Measurements from ENCODE around the gene SLC4A2. TPM values are rescaled to one million over a fixed set of nuclear protein-coding genes. Genes with fewer than 3 reads are reported as not detected.

SLC4A2 gene
- polyA plus RNA-seq, 4 donors = 59.9 to 127 (median 81.9) TPM

DNA sequence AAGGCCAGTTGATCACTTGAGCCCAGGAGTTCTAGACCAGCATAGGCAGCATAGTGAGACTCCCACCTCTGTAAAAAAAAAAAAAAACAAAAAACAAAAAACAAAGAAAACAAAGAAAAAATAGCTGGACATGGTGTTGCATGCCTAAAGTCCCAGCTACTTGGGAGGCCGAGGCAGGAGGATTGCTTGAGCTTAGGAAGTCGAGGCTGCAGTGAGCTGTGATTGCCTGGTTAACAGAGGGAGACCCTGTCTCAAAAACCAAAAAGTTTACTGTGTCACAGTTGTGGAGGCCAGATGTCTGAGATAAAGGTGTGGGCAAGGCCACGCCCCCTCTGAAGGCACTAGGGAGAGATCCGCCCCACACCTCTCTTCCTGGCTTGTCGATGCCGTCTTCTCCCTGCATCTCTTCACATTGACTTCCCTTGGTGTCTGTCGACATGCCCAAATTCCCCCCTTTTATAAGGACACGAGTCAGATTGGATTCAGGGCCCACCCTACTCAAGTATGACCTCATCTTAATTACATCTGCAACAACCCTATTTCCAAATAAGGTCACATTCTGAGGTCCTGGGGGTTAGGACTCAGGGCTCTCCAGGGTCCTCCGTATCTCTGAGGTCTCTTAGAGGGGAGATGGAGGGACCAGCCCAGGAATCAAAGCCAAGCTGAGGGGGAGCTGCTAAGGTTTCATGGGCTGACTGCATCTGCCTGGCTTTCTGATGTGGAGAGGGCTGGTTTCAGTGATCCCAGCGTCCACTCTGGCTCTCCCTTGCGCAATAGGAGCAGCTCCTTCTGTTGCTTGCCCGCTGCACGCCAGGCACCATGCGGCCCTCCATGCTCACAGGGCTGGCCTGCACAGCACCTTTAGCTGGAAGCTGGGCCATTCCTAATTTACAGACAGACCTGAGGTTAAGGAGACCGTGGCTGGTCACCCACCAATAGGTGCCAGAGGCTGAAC, 50.0 kb downstream of the SLC4A2 start:
- DNase-seq (ENCODE audit: low read depth in 4 of 4, low spot score in 3 of 4) = no peak

DNA sequence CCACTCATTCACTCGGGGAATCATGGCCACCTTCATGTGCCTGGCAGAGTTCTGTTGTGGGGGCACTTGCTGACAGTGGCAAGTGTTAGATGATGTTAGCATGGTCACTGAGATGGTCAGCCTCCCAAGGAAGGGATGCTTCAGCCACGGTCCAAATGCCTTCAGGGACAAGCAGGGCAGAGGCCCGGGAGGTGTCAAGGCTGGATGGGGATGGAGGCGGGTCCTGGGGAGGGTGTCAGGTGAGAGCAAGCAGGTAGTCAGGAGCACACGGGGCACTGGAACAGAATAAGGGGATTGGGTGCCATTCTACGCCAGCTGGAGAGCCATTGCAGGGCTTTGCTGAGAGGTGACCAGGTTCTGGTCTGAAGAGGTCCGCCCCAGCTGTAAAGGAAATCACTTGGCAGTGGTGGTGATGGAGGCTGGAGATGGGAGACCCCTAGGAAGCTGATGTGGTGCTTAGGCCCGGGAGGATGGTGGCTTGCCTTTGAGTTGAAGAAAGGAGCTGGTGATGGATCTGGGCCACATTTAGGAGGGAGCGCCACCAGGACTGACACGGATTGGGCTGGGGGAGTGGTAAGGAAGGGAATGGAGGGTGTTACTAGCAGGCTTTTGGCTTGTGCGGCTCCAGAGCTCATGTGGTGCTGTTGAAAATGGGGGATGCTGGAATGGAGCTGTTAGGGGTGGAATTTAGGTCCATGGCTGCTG, 51.0 kb downstream of the SLC4A2 start:
- DNase-seq (ENCODE audit: low read depth in 4 of 4, low spot score in 3 of 4) = no peak

DNA sequence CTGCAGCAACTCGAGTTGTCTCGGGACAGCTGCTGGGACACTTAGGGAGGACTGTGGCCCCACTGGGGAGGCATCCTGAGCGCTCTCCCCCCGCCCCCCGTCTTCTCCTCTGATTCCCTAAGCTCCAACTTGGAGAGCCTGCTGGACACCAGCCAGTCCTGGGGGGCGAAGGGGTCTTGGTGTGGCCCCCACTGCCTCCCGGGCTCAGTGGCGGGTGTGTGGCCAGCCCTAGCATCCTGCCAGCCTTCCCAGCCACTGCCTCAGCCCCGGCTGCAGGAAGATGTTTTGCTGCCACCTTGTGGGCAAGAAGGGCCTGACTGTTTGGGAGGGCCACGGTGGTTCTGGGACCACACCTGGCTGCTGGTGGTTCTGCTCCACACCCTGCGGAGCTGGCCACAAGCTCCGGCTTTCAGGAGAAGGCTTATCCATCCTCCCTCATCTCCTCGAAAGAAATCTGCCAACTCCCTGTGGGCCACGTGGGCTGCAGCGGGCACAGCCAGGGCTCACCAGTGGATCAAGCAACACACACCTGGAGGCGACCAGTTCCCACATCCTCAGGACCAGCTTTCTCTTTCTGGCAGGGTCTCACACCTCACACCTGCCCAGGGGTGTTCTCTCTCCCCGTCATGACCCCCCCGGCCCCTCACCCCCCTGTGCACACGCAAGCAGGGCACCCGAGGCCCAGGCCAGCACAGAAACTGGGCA, 51.7 kb downstream of the SLC4A2 start:
- DNase-seq (ENCODE audit: low read depth in 4 of 4, low spot score in 3 of 4) = no peak

DNA sequence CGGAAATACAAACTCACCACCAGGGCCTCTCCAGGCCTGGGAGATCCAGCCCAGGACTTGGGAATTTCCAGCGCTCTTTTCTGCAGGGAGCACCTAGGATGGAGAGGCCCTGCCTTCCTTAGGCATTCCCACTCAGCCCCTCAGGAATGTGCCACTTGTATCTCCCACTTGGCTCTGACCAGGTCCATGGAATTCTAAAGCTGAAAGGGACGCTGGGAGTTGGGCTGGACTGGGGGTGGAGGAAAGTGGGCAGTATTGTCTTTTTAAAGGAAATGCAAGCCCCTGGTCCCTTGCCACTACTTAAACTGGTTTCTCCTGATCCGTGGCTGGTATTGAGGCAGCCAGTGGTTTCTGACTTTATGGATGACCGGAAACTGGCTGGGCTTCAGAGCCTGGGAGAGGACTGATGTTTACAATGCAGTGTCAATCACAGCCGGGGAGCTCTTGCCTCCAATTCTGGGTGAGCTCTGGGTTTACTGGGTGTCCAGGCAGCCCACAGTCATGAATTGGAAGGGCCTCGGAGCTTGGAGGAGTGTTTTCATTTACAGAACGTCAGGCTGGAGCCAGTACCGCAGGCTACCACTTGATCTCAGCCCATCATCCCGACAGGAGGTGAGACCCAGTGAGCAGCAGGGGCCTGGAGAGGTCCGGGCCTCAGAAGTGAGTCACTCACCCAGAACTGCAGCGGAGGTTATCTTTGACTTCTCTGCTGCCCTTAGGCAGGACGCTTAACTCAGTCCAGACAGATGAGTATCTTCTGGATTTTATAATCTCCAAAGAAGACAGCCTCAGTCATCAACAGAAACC, 54.2 kb downstream of the SLC4A2 start:
- no peak for DNase-seq (ENCODE audit: low read depth in 4 of 4, low spot score in 3 of 4)

DNA sequence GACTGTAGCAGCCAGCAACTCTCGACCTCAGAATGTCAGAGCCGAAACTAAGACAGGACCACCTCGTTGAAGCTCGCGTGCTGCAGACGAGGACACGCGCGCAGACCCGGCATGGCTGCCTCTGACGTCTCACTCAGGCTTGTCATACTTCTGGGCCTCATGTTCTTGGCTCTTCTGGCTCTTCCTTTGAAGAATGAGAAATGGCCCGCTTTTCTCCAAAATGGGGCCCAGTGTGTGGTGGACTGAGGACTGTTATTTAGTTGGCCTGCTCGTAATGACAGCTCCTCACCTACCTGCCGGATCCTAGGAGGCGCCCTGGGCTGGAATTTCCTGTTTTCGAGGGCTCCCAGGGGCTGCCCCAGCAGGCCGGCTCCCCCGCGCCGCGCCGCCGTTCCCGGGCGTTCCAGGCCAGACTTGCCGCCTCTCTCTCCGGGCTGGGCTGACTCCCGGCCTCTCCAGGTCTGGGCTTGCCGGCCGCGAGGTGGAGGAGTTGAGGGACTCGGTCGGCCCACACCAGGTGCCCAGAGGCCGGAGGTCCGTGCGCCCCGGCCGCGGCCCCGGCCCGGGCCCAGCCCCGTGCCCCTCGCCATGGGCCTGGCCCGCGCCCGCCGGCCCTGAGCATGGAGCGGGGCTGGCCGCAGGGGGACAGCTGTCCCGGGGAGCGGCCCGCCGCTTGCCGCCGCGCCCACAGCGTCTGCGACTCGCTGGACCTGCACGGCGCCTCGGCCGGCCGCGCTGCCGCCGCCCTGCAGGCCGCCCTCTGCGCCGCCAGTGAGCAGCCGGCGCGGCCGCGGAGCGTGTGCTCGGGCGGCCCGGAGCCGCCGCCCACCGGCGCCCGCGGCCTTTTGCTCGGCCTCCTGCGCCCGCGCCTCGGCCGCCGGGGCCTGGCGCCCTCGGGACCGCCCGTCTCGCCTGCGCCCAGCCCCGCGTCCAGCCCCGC, 55.0 kb downstream of the SLC4A2 start:
- DNase-seq (ENCODE audit: low read depth in 4 of 4, low spot score in 3 of 4) = no peak

DNA sequence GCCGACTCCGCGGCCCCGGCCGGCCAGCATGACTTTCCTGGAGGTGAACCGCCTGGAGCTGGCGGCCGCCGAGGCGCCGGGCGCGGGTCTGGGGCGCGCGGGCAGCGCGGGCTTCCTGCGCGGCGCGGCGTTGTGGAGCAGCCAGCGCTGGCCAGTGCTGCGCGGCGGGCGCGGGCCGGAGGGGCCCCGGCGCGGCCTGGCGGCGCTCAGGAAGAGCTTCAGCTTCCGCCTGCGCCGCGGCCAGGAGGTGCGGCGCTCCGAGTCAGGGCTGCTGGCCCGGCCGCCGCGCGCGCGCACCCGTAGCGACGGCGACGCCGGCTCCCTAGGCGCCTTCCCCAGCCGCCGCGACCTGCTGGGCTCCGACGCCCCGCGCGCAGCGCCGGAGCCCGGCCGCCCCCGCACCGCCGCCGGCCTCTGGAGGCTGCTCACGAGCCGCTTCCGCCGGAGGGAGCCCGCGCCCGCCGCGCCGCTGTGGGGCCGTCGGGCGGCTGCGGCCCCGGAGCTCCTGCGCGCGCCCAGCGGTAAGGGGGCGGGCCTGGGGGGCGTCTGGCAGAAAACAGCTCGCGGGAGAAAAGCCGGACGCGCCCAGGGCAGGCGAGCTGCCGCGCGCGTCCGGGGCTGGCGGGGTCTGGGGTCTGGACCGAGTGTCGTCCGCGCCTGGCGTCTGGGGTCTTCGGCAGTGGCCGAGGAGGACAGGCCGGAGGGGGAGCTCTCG, 55.9 kb downstream of the SLC4A2 start:
- DNase-seq (ENCODE audit: low read depth in 4 of 4, low spot score in 3 of 4) = no peak

DNA sequence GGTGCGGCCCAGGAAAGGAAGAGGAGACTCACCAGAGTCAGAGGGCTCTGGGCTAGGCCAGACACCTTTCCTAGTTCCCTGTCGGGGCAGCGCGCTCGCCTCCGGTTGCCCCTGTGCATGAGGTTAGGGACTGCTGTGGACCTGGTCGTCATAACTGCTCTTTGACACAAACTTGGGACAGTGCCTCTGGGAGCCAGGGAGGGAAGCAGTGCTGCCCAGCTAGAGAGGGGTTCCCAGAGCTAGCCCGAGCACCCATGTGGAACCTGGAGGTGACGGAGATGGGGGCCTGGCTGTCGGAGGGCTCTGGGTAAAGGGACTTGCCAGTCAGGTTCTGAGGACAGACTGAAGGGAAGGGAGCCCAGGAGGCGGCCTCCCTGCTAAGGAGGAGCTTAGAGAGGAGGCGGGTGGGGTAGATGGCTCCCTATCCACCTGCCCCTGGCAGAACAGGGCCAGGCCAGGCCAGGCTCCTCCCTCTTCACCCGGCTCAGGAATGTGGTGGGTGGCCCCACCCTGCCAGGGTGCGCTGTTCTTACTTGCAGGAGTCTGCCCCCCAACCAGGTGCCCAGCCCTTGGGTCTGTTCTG, 56.5 kb downstream of the SLC4A2 start:
- no peak for DNase-seq (ENCODE audit: low read depth in 4 of 4, low spot score in 3 of 4)

DNA sequence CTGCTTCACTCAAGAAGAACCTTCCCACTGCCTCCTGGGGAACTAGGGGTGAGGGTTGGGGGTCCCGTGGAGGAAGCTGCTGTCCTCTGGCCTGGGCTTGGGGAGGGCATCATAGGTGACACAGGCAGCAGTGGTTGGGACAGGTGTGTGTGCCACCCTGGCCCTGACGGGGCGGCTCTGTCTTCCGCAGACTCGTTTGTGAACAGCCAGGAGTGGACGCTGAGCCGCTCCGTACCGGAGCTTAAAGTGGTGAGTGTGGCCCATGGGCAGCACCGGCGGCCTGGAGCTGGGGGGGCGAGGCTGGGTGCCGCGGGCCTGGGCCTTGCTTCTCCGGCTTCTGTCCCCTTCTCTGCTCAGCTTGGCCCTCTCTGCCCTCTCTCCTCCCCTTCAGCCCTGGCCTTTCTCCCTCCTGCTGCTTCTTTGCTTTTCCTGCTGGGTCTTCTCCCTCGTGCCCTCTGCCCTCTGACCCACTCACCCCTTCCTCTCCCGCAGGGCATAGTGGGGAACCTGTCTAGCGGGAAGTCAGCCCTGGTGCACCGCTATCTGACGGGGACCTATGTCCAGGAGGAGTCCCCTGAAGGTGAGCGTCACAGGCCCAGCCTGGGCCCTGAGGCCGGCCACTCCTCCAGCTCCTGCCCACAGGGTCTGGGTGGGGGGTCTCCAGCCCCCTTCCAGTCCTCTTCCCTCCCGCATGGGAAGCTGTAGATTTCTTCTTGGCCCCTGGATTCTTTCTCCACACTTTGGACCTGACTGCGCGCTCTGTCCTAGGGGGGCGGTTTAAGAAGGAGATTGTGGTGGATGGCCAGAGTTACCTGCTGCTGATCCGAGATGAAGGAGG, 57.4 kb downstream of the SLC4A2 start:
- no peak for DNase-seq (ENCODE audit: low read depth in 4 of 4, low spot score in 3 of 4)

DNA sequence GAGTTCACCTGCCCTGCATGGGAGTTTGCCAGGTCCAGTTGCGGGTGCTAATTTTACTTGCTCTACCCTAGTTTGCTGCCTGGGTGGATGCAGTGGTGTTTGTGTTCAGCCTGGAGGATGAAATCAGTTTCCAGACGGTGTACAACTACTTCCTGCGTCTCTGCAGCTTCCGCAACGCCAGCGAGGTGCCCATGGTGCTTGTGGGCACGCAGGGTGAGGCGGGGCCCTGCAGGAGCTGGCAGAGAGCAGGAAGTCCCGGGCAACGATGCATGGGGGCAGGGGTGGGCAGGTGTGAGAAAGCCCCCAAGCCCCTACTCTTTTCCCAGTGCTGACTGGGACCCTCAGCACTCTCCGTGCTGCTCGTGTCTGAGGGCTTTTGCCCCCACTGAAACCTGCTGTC, 58.2 kb downstream of the SLC4A2 start:
- no peak for DNase-seq (ENCODE audit: low read depth in 4 of 4, low spot score in 3 of 4)

DNA sequence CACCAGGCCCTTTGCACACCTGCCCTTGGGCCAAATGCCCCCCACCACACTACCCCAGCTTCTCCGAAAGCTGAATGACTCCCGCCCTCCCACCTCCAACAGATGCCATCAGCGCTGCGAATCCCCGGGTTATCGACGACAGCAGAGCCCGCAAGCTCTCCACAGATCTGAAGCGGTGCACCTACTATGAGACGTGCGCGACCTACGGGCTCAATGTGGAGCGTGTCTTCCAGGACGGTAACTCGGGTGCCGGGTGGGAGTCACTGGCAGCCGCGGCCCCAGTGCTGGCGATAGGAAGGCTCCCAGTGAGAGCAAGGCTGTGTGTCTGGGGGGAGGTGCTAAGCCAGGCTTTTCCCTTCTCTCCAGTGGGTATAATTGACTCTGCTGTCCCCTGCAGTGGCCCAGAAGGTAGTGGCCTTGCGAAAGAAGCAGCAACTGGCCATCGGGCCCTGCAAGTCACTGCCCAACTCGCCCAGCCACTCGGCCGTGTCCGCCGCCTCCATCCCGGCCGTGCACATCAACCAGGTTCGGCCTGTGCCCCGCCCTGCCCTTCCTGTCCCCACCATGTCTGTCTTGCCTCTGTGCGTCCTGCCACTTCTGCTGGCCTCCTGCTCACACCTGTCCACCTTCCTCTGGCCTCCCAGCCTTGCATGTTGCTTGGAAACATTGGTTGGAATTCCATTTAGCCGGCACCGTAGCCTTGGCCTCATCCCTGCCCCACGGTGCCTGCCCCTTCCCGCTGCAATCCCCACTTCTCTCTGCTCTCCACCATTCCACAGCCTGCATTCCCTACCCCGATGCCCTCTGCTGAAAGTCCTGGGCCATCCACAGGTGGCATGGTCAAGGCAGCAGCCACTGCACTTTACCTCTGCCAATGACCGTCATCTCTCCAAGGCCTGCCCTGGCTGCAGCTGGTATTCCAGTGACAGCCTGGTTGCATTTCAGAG, 59.0 kb downstream of the SLC4A2 start:
- DNase-seq (ENCODE audit: low read depth in 4 of 4, low spot score in 3 of 4) = no peak

DNA sequence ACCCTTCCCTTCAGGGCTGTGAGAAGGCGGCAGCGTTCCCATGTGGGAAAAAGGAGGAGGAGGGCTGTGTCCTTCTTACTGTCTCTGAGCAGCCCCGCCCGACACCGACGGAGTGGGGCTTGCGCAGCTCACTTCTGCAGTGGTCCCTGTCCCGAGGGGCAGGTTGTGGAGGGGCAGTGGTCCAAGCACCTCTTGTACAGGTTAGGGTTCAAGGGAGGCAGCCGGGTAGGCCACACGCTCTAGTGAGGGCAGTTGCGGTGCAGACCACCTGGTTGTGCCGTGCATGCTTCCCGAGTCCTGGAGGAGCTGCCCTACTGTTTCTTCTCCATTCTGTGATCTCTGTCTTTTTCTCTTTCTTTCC, 59.6 kb downstream of the SLC4A2 start:
- no peak for DNase-seq (ENCODE audit: low read depth in 4 of 4, low spot score in 3 of 4)

DNA sequence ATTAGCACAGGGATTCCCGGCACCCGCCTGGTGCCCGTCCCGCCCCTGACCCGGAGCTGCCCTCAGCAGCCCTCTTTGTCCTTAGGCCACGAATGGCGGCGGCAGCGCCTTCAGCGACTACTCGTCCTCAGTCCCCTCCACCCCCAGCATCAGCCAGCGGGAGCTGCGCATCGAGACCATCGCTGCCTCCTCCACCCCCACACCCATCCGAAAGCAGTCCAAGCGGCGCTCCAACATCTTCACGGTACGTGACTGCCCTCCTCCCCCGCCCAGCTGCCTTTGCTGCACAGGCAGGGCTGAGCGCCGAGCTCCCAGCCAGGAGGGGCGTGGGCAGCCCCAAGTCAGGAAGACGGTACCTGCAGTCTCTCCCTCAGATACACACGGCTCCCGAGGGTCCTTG, 60.5 kb downstream of the SLC4A2 start:
- DNase-seq (ENCODE audit: low read depth in 4 of 4, low spot score in 3 of 4) = no peak

DNA sequence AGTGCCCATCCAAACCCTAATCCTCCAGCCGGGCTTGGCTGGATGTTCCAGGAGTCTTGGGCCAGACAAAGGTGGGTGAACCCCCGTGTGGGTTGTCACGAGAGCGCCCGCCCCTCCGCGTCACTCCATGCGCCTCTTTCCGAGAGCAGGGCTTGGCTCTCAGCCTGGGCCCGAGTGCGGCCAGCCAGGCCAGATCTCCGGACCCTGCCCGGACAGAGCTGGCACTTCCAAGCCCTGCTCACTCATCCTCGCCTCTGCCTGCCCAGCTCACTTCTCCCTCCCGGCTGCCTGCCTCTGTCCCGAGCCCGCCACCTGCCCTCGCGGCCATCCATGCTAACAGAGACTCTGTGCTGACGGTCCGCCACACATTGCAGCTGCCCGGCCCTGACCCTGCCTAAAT, 61.5 kb downstream of the SLC4A2 start:
- DNase-seq (ENCODE audit: low read depth in 4 of 4, low spot score in 3 of 4) = no peak

DNA sequence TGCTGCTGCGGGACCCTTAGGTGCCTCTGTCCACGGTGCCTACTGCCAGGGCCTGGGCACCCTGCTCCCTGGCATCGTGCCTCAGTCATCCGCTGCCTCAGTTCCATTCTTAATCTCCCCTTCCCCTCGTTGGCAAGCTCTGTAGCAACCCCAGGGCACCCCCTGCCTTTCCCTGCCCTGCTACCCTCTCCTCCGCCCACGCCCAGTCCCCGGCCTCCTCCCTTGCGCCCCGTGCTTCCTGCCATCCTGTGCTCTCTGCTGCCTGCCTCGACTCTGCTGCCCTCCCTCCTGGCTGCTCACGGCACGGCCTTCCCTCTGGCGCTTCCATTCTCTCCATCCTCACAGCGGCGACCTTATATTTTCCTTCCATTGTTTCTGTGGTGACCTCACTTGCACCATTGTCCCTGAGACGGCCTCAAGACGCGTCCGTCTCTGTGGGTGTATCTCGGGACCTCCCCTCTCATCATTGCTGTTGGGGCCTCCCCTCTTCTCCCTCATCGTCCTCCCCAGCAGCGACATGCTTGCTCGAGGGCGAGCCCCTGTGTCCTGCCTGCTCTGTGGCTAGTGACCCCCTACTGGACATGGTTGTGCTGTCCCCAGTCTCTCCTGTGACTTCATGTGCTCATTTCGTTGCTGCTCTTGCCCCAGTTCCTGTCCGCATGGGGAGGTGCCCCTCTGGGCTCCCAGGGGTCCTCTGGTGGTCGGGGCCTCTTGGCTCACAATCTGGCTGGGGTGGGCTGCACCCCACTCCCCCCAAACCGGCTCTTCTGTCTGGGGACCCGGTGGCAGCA, 62.2 kb downstream of the SLC4A2 start:
- no peak for DNase-seq (ENCODE audit: low read depth in 4 of 4, low spot score in 3 of 4)

DNA sequence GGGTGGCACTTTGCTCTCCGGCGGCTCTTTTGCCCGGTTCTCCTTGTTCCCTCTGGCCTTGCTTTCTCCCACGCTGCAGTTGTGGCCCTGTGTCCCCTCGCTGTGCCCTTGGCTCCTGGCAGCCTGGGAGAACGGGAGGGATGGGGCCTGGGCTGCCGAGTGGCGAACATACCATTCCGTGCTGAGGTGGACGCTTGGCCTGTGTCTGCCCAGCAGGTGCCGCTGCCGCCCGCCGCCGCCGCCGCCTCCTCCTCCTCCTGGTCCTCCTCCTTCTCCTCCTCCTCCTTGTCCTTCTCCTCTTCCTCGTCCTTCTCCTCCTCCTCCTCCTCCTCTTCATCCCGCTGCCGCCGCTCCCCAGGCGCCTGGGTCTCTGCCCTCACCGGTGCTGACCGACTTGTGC, 62.9 kb downstream of the SLC4A2 start:
- DNase-seq (ENCODE audit: low read depth in 4 of 4, low spot score in 3 of 4) = no peak

DNA sequence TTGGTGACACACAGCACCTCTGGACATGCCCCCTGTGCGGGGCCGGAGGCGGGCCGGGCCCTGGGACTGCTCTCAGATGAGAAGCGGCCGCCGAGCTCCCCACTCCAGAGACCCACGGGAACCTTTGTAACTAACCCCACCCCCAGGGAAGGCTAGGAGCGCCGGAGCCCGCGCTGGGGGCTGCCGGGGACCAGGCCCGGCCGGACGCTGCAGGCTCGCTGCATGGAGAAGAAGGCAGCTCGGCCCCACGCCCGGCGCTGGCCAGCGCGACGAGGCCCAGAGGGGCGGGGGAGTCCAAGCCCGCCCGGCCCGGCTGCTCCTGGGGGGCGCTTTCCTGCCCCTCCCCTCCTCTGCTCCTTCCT, 63.4 kb downstream of the SLC4A2 start:
- DNase-seq (ENCODE audit: low read depth in 4 of 4, low spot score in 3 of 4) = no peak
